K562 (cell line): ENCODE measurements around the gene GNRH2. TPM values are rescaled to one million over a fixed set of nuclear protein-coding genes. Genes with fewer than 3 reads are reported as not detected.
A peak's percentile ranks its signal among the peaks of the same experiment; 100 is the strongest.

ENCODE experiments used
- BCL6 ChIP-seq: fragments of 250-450 bp; sonication (Bioruptor Pico); IDR thresholded peaks from 2 replicates; pipeline ENCODE4 v1.4.0; 2020
- BRD9 ChIP-seq: fragments of 450-650 bp; IDR thresholded peaks from 2 replicates; pipeline ENCODE4 v1.6.1; 2018; ENCODE audit warnings: low read depth; ENCODE audit not compliant: partially characterized antibody
- DACH1 ChIP-seq: fragments of 450-650 bp; IDR thresholded peaks from 2 replicates; pipeline ENCODE4 v1.6.1; 2018; ENCODE audit not compliant: partially characterized antibody
- E2F3 ChIP-seq: fragments of 250-450 bp; sonication (Bioruptor Pico); IDR thresholded peaks from 2 replicates; pipeline ENCODE4 v1.4.0; 2020; ENCODE audit warnings: mild to moderate bottlenecking
- GABPA ChIP-seq: fragments of 200-800 bp; sonication (Bioruptor generic); conservative IDR thresholded peaks from 2 replicates; pipeline ENCODE4 v1.6.1; 2016; ENCODE audit warnings: low read depth, missing genetic modification characterization, missing compliant biosample characterization
- GATA2 ChIP-seq: sonication (generic); formaldehyde crosslinking; IDR thresholded peaks from 2 replicates; pipeline ENCODE4 v1.4.0; 2020; ENCODE audit warnings: mild to moderate bottlenecking, missing genetic modification reagents
- HCFC1 ChIP-seq: IDR thresholded peaks from 2 replicates; pipeline ENCODE4 v1.6.1; 2012; ENCODE audit warnings: low read depth, low read length, improper control_type of control experiment
- KDM5B ChIP-seq: fragments of 200-600 bp; sonication (generic); IDR thresholded peaks from 2 replicates; pipeline ENCODE4 v1.6.1; 2012; ENCODE audit warnings: low read depth, mild to moderate bottlenecking, moderate library complexity, low read length, control low read depth, inconsistent platforms; ENCODE audit not compliant: insufficient replicate concordance
- MTF1 ChIP-seq: fragments of 250-450 bp; sonication (Bioruptor Pico); IDR thresholded peaks from 2 replicates; pipeline ENCODE4 v1.9.0; 2021; ENCODE audit warnings: moderate library complexity, mild to moderate bottlenecking, inconsistent platforms, borderline replicate concordance
- PHB ChIP-seq: fragments of 250-450 bp; sonication (Bioruptor Pico); IDR thresholded peaks from 2 replicates; pipeline ENCODE4 v1.5.0; 2021
- PHB2 ChIP-seq: fragments of 450-650 bp; IDR thresholded peaks from 2 replicates; pipeline ENCODE4 v1.6.1; 2017; ENCODE audit warnings: low read depth
- SMAD4 ChIP-seq: fragments of 250-450 bp; sonication (Bioruptor Pico); conservative IDR thresholded peaks from 2 replicates; pipeline ENCODE4 v1.8.0; 2021; ENCODE audit warnings: inconsistent platforms, mild to moderate bottlenecking, moderate library complexity
- TCF3 ChIP-seq: sonication (generic); formaldehyde crosslinking; IDR thresholded peaks from 2 replicates; pipeline ENCODE4 v1.4.0; 2020; ENCODE audit warnings: mild to moderate bottlenecking, missing genetic modification reagents
- TCF7L2 ChIP-seq: fragments of 150-350 bp; IDR thresholded peaks from 2 replicates; pipeline ENCODE4 v1.6.1; 2016; ENCODE audit warnings: low read depth, mild to moderate bottlenecking, low read length, moderate library complexity
- THAP12 ChIP-seq: fragments of 250-450 bp; sonication (Bioruptor Pico); IDR thresholded peaks from 2 replicates; pipeline ENCODE4 v1.9.0; 2021; ENCODE audit warnings: mild to moderate bottlenecking, inconsistent platforms
- TRIM25 ChIP-seq: fragments of 450-650 bp; IDR thresholded peaks from 2 replicates; pipeline ENCODE4 v1.7.0; 2016; ENCODE audit warnings: borderline replicate concordance
- TRIM28 ChIP-seq: fragments of 450-650 bp; IDR thresholded peaks from 2 replicates; pipeline ENCODE4 v1.6.1; 2017
- ZEB2 ChIP-seq: fragments of 450-650 bp; IDR thresholded peaks from 2 replicates; pipeline ENCODE4 v1.6.1; 2016
- polyA plus RNA-seq, 8 experiments: library from polyadenylated mRNA; depleted of rRNA in 4 of 8; stranded (reverse) in 5 of 8; unstranded in 3 of 8; fragments of >200 nt; fragmentation: Nextera tagmentation in 2 of 8; fragmentation: Illumina TruSeq in 1 of 8; extraction: Ambion mirVana in 2 of 8; extraction: Trizol in 1 of 8; gene quantifications; 2 replicates each; pipeline versions ENCODE4 v1.2.1 to v1.2.3, GENCODE V29; 2011 to 2014; ENCODE audit warnings: inconsistent platforms in 1 of 8, missing spikeins in 1 of 8
- total RNA-seq, 7 experiments: library from RNA; depleted of rRNA in 6 of 7; stranded (reverse); fragments of >200 nt in 6 of 7; fragmentation: Illumina TruSeq in 2 of 7; extraction: Trizol in 2 of 7; gene quantifications; 2 replicates each; pipeline versions ENCODE4 v1.2.1 to v1.2.3, GENCODE V29; 2011 to 2021; ENCODE audit warnings: low replicate concordance in 1 of 7
- TF ChIP-seq, protein P1 (sequence below): sonication (generic); IDR thresholded peaks from 2 replicates; pipeline ENCODE4 v1.6.1; 2016
- TF ChIP-seq, protein P2 (sequence below): fragments of 450-650 bp; IDR thresholded peaks from 2 replicates; pipeline ENCODE4 v1.6.1; 2016; ENCODE audit warnings: borderline replicate concordance

The GNRH2 gene
- total and polyA plus RNA-seq, 9 of the 15 experiments (the other 6 are each of a cell fraction or from before 2014, with no cell fraction given) = 0.11 to 0.50 (median 0.24) TPM; not detected in 5

- no peak for TF ChIP-seq KDM5B
- no peak for TF ChIP-seq E2F3
- TF ChIP-seq DACH1 = peak; percentile 86
- TF ChIP-seq TCF7L2 = no peak
- peak; percentile 87 for TF ChIP-seq TCF3 (CRISPR knock-in tag)
- TF ChIP-seq TRIM28 = 0 out of 2 replicates have a peak, but pooled peaks have one; percentile 58
- no peak for TF ChIP-seq HCFC1
- no peak for TF ChIP-seq GABPA (tag)
- no peak for TF ChIP-seq PHB2
- no peak for TF ChIP-seq PHB (CRISPR knock-in tag)
- TF ChIP-seq, protein P1, sequence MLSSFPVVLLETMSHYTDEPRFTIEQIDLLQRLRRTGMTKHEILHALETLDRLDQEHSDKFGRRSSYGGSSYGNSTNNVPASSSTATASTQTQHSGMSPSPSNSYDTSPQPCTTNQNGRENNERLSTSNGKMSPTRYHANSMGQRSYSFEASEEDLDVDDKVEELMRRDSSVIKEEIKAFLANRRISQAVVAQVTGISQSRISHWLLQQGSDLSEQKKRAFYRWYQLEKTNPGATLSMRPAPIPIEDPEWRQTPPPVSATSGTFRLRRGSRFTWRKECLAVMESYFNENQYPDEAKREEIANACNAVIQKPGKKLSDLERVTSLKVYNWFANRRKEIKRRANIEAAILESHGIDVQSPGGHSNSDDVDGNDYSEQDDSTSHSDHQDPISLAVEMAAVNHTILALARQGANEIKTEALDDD = peak; percentile 58; the same call in 1 of the 2 replicates
- TF ChIP-seq, protein P2, sequence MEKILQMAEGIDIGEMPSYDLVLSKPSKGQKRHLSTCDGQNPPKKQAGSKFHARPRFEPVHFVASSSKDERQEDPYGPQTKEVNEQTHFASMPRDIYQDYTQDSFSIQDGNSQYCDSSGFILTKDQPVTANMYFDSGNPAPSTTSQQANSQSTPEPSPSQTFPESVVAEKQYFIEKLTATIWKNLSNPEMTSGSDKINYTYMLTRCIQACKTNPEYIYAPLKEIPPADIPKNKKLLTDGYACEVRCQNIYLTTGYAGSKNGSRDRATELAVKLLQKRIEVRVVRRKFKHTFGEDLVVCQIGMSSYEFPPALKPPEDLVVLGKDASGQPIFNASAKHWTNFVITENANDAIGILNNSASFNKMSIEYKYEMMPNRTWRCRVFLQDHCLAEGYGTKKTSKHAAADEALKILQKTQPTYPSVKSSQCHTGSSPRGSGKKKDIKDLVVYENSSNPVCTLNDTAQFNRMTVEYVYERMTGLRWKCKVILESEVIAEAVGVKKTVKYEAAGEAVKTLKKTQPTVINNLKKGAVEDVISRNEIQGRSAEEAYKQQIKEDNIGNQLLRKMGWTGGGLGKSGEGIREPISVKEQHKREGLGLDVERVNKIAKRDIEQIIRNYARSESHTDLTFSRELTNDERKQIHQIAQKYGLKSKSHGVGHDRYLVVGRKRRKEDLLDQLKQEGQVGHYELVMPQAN = peak; percentile 62; the same call in 1 of the 2 replicates
- TF ChIP-seq BRD9 = peak; percentile 48
- peak; percentile 41; the same call in 1 of the 2 replicates for TF ChIP-seq SMAD4 (CRISPR knock-in tag)
- no peak for TF ChIP-seq TRIM25
- TF ChIP-seq BCL6 = no peak
- TF ChIP-seq THAP12 (CRISPR knock-in tag) = no peak
- peak; percentile 66 for TF ChIP-seq GATA2 (CRISPR knock-in tag)
- no peak for TF ChIP-seq MTF1 (CRISPR knock-in tag)
- TF ChIP-seq ZEB2 = peak; percentile 45; the same call in 1 of the 2 replicates
These were observed 34.3 kb downstream of the GNRH2 start (continued) for GRCh38 chr20:3077618-3078134.
